HS-27A (cell line): ENCODE results near the gene TMC6.
"Not testable (repeated sequence)": the region's sequence is repeated elsewhere in the genome, so short reads cannot be mapped to it uniquely, and the experiment has no call there.

ENCODE experiments used
- DNase-seq: peaks from one replicate; pipeline ENCODE4 v3.0.0-alpha.2; 2012; ENCODE audit warnings: low read depth, missing footprints

The TMC6 gene

DNA sequence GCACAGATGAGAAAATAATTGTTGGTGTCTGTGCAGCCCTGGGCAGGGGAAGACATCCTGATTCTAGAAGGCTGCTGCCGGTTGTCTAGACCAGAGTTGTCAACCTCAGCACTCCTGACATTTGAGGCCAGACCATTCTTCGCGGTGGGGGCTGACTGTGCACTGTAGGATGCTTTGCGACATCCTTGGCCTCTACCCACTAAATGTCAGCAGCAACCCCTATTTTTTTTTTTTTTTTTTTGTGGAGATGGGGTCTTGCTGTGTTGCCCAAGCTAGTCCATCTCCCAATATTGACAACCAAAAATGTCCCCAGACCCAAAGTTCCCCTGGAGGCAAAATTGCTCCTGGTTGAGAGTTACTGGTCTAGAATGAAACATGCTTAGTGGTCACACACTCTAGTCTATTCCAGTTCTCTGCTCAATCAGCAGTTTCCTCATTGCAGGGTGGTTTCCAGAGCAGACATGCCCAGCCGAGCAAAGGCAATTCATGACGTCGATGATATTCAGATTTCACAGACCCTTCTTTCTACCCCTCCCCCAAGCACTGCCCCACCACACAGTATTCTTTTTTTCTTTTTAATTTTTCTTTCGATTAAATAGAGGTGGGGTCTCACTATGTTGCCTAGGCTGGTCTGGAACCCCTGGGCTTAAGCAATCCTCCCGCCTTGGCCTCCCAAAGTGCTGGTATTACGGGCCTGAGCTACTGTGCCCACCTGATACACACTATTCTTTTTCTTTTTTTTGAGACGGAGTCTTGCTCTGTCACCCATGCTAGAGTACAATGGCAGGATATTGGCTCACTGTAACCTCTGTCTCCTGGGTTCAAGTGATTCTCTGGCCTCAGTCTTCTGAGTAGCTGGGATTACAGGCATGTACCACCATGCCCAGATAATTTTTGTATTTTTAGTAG lies 26.6 kb upstream of the TMC6 start:
- DNase-seq, result no peak

DNA sequence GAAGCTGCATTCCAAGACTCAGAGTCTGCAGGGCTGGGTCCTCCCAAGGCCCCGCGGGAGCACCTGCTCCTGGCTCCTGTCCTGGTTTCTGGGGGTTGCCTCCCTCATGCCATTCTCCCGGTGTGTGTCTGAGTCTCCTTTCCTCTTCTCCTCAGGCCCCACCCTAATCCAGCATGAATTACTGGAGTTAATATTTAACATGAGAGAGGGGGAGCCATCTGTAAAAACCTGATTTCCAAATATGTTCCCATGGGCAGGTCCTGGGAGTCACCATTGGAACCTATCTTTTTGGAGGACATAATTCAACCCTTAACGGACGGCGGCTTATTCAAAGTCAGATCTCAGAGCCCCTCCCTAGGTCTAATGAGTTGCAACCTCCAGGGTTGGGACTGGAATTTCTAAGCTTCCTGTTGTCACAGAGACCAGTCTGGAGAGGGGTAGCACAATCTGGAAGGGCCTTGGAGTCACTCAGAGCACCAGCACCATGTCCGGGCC lies 23.0 kb upstream of the TMC6 start:
- DNase-seq, result no peak

DNA sequence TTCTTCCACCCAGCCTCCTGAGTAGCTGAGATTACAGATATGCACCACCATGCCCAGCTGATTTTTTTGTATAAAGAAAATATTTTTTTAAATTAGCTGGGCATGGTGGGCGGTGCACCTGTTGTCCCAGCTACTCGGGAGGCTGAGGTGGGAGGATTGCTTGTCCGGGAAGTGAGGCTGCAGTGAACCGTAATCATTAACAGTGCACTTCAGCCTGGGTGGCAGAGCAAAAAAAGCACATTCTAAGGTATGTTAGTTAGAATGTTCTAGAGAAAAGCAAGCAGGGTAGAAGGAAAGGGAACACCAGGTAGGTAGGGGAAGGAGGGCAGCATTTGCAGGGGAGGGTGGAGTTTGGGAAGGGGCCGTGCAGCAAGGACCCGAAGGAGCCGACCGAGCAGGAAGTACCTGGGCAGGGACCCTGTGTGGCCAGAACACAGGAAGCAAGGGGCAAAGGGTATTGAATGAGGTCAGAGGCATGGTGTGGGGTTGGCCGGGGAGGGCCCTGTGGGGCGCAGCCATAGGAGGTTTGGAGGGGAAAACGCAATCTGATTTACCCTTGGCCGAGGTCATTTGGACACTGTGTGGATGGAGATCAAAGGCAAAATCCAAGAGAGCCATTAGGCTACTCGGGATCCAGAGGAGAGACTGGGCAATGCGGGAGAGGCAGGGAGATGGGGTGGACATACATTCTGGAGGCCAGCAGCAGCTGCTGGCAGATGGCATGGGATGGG lies 19.9 kb upstream of the TMC6 start:
- DNase-seq, result no peak

DNA sequence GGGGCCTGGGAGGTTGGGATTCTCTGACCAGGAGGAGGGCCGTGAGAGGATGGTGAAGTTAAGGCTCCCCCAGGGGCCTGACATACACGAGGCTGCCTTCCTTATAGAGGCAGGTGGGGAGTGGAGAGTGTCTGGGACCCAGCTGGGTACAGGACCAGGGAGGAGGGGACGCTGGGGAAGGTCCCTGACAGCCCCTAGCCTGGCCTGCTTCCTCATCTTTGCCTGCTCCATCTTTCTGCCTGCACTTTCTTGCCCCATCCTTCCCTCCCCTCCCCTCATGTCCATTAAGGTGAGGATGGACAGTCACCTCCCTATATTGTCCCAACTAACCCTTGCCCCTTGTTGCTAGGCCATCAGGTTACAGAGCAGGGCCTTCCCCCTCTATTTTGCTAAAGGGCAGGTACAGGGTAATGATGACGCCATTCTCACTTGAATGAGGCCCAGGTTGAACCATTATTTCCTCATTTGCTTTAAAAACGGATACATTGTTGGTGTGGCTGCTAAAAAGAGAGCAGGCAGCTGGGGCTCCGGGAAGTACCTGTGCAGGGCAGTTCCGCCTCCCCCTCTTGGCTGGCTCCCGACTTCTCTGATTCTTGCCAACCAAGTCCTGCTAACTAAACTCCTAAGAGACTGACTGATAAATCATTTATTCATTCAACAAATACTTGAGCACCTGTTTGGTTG lies 18.9 kb upstream of the TMC6 start:
- DNase-seq, result no peak

DNA sequence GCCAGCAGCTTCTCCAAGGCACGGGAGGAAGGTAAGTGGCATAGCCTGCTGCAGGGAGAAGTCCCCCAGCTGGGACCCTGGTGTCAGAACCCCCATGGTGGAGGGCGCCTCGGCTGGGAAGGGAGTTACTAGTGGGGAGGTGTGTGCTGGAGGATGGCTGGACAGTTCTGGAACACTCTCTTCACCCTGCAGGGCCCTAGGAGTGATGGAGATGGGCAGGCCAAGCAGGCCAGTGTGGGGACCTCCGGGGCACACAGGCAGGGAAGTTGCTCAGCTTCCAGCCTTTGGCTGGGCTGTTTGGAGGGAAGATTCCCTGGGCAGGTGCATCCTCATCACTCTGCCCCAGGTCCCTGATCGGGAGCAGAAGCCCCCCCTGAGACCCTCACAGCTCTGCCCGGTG lies 18.3 kb upstream of the TMC6 start:
- no peak for DNase-seq

DNA sequence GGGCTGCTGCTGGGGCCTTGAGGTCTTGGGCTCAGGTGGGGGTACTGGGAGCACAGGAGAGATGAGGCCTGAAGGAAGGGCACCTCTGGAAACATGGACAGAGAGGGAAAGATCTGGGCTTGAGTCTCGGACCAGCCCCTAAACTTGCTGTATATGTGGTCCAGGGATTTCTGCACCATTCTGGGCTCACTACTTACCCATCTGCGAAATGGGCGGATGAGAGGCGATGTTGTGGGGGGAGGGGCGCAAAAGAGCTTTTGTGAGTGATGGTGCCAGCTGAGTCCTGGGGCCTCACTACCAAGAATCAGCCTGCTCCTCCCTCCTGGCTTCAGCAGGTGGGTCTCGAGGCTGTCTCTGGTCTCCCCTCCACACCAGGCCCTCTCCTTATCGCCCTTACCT lies 17.9 kb upstream of the TMC6 start:
- no peak for DNase-seq

DNA sequence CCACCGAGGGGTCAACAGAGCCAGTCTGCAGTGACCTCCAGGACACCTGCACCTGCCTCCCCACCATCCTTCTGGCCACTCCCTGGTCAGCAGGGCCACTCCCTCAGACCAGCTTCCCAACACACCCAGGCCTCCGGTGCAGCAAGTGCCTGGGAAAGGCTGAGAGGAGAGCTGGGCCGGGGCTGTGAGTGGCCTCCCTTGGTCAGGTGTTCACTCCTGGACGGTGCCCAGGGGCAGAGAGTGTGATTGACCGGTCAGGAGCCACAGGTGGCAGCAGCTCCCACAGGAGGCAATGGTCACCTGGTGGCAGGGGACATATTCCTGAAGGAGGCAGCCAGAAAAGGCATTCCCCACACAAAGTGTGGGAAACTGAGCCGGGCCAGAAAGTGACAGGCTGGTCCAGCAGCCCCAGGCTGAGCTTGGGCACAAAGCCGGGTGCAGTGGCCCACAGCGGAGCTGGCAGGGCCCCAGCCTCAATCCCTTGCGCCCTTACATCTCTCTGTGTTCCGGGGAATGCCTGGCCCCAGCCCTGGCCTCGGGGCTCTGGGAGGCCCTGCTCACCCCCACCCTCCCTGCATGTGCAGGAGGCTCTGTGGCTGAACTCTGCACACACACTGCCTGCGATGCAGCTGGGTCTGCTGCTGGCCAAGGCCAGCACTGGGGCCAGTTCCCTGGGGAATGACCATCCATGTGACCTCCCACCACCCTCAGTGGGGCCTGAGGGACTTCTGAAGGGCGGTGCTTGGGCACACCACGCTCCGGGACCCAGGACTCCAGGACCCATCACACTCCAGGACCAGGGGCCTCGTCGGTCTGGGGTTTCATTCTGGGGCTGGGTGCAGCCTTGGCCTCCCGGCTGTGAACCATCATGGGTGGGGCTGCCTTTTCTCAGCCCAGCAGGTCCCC lies 16.4 kb upstream of the TMC6 start:
- no peak for DNase-seq

DNA sequence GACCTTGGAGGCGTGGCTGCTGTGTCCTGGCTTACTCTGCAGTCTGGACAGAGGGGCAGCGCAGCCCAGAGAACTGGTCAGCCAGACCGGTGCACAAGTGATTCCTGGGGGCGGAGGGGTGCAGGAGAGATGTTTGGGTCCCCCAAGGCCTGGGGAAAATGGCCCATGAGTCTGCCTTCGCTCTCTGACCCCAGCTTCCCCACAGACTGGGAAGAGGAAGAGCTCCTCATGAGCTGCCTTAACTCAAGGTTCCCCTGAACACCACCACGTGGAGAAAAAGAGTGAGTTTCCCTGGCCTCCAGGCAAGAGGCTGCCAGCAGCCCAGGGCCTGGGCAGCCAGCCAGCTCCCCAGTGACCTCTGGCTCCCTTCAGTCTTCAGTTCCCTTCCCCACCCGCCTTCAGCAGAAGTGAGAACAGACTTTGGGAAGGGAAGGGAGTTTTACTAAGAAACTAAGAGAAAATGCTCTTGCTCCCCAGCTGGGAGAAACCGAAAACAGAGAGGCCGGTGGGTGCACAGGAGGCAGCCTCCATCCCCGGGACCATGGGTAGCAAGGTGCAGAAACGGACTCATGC lies 15.7 kb upstream of the TMC6 start:
- no peak for DNase-seq

DNA sequence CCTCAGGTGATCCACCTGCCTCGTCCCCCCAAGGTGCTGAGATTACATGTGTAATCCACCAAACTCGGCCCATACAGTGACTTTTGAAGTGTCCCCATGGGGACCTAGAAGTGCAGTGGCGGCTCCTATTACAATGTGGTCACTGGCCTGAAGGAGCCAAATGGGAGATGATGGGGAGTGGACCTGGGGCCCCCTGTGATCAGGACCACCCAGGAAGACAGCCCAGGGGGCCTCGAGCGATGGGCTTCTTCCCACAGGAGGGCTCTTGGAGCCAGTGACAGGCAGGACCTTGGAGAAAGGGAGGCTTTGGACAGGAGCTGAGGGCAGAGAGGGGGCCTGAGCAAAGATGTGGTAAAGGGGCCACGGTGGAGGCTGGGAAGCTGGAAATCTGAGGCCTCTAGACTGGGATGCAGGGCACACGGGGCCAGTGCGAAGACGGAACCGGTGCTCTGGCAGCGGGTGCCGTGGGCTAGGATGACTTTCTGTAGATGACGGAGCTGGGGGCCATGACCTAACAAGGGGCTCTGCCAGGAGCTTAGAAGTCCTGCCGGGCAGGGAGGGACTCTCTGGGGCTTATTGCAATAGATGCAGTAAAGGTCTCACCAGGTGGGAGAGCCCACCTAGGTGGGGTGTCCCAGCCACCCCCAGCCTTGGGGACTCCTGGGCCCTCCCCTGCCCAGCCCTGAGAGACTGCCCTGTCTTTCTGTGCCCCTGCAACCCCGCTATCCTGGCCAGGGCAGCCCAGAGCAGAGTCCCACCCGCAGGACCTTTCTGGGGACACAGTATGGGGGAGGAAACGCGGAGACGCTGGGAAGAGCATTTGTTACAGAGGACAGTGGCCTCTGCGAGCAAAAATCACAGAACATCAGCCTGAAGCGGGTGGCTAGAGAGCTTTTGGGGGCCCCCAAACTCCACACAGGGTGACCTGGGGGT lies 14.9 kb upstream of the TMC6 start:
- no peak for DNase-seq

DNA sequence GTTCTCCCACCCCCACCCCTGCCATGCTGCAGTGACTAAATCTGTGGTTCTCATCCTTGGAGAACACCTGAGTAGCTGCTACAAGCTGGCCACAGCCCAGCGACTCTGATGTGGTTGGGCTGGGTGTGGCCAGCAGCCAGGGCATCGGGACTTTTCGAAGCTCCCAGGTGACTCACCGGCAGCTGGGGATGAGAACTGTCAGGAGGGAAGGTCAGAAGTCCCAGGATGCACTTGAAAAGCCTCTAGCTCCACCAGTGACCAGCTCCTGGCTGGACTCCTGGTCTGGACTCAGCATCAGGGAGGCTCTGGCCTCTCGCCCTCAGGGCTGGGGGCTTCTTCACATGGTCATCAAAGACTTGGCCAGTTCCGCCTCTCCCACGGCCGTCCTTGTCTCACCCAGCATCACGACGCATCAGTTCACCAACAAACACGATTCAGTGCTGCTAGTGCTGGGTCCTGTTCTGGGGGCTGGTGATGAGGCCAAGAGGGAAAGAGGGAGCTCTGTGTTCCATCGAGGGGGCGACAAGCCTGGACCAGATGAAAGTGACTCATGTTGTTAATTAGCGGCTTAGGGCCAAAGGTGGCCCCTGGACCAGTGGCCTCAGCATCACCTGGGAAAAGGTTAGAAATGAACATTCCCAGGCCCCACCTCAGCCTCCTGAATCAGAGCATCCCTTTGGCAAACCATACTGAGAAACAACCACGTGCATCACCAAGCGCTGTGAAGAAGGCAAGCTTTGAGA lies 13.7 kb upstream of the TMC6 start:
- no peak for DNase-seq

DNA sequence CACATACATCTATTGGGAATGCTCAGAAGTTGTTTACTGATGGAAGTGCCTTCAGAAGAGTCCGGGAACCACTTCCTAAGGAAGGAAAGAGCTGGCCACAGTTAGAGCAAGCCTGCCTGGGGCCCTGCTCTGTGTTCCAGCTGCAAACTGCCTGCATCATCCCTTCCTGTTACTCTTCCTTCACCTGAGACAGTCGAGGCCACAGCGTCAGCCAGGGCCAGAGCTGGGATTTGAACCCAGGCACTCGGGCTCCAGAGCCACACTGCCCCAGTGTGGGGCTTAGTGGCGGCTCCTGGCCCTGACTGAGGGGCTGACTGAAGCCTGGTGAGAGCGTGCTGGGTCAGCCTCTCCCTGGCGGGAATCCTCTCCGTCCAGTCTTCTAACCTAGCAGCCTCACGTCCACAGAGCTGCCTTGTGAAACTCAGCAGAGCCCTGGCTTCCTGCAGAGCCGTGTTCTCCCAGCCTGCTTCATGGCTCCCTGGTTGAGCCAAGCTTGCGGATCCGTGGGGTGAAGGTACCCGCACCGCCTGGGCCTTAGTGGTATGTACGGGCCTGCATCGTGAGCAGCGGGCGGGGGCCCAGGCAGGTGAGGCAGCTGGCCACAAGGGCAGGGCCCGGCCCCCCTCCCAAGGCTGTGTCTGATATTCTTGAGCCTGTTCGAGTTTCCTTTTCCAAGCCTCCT lies 13.0 kb upstream of the TMC6 start:
- DNase-seq, result no peak

DNA sequence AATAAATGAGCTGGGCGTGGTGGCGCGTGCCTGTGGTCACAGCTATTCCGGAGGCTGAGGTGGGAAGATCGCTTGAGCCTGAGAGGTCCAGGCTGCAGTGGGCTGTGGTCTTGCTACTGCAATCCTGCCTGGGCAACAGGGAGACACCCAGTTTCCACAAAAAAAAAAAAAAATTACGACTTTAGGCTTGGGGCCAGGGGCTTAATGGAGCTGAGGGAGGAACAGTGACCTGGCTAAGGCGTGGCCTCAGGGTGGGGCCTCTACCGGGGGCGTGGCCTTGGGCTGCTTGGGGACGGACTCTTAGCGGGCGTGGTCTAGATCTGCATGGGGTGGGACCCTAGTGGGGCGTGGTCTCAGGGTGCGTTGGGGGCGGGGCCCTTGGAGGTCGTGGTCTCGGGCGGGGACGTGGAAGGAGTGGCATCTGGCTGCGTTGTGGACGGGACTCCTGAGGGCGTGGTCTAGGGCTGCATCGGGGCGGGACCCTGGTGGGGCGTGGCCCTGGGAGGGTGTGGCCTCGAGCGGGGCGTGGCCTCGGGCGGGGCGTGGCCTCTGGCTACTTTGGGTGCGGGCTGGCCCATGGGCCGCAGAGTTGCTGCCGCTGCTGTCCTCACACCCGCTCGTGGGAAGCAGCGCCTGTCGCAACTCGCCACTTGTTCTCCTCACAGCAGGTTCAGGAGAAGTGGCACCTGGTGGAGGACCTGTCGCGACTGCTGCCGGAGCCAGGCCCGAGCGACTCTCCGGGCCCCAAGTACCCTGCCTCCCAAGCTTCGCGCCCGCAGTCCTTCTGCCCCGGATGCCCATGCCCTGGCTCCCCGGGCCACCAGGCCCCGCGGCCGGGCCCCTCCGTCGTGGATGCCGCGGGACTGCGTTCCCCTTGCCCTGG lies 11.9 kb upstream of the TMC6 start:
- no peak for DNase-seq

DNA sequence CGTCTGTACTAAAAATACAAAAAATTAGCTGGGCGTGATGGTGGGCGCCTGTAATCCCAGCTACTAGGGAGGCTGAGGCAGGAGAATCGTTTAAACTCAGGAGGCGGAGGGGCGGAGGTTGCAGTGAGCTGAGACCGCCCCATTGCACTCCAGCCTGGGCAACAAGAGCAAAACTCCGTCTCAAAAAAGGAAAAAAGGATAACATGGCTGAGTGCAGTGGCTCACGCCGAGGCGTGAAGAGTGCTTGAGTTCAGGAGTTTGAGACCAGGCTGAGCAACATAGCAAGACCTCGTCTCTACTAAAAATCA lies 11.3 kb upstream of the TMC6 start:
- not testable (repeated sequence) for DNase-seq

DNA sequence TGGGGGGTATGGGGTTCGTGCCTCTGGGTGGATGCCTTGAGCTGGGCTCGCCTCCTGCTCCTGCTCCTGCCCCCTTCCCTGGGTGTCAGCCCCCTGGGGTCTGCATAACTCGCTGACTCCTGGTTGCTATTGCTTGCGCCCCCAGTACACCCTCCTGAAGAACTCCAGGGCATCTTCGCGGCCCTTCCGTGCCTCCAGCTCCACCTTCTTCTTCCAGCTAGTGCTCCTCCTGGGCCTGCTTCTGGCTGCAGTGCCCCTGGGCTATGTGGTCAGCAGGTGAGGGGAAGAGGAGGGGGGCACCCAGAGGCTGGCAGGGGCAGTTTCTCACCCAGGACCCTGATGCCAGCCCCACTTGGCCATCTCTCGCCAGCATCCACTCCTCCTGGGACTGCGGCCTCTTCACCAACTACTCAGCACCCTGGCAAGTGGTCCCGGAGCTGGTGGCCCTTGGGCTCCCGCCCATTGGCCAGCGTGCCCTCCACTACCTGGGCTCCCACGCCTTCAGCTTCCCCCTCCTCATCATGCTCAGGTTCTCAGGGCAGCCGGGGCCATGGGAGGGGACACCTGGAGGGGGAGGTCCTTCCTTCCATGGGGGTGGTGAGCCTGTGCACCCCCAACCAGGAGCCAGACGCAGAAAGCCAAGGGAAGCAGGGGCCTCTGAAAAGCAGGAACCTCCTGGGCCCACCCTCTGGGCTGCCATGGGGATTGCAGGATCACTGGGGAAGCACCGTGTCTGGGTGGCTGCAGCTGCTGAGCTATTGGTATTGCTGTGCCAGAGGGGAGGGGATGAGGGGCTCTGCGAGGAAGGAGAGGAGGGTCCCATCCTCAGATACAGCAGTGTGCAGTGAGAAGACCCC lies 9.9 kb upstream of the TMC6 start:
- no peak for DNase-seq

DNA sequence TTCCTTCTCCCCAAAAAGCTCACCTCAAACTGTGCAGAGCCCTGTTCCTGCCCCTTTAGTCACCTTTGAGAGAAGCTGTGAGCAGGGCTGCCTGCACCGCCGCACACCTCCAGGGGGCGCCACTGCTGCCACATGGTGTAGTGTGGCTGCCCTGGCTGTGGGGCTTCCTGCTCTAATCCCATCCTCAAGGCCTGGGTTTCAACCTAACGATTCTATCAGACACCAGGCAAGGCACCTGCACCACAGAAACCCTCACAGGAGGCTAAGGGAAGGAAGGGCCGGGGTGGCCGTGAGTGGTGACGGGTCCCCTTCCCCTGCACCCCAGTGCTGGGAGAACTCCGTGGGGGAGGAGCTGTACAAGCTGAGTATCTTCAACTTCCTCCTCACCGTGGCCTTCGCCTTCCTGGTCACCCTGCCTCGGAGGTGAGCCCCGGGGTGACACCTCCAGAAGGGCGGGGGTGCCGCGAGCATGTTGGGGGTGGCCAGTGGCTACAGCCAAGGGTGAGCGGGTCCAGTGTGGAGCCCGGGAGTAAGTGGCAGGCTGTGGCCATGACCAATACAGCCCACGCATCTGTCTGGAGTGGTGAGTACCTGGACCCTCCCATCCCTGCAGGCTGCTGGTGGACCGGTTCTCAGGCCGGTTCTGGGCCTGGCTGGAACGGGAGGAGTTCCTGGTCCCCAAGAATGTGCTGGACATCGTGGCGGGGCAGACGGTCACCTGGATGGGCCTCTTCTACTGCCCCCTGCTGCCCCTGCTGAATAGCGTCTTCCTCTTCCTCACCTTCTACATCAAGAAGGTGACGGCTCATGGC lies 9.0 kb upstream of the TMC6 start:
- DNase-seq, result no peak

DNA sequence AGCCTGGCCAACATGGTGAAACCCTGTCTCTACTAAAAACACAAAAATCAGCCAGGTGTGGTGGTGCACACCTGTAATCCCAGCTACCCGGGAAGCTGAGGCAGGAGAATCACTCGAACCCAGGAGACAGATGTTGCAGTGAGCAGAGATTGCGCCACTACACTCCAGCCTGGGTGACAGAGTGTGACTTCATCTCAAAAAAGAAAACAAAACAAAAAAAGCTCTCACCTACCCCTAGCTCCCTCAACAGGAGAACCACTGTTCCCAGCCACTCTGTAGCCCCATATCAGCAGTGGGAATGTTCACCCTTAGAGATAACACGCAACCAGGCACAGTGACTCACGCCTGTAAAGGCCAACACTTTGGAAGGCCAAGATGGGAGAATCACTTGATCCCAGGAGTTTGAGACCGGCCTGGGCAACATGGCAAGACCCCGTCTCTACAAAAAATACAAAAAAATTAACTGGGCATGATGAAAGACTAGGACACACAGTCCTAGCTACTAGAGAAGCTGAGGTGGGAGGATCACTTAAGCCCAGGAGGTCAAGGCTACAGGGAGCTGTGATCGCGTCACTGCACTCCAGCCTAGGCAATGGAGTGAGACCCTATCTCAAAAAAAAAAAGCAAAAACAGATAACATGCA lies 7.4 kb upstream of the TMC6 start:
- no peak for DNase-seq
